Amniotic stem cell (primary cell): ENCODE data around the gene NREP.

Source experiments
- DNase-seq: peaks from one replicate; lab custom pipeline; 2025; lab: John Stamatoyannopoulos, UW

Gene NREP

GRCh38 chr5:111695991-111696390 lies 61.0 kb downstream of the NREP start:
- no peak for DNase-seq

GRCh38 chr5:111694133-111694532 lies 62.9 kb downstream of the NREP start:
- no peak for DNase-seq

- no peak for DNase-seq
These were observed 65.1 kb downstream of the NREP start for GRCh38 chr5:111691914-111692313.

- no peak for DNase-seq
These were observed 65.5 kb downstream of the NREP start for GRCh38 chr5:111691508-111691907.

GRCh38 chr5:111689357-111689935 lies 67.5 kb downstream of the NREP start:
- no peak for DNase-seq

- no peak for DNase-seq
These were observed 71.0 kb downstream of the NREP start for GRCh38 chr5:111685969-111686368.

- DNase-seq, result no peak
These were observed 74.4 kb downstream of the NREP start for GRCh38 chr5:111682641-111683040.

GRCh38 chr5:111682121-111682520 lies 74.9 kb downstream of the NREP start:
- no peak for DNase-seq

- no peak for DNase-seq
These were observed 75.4 kb downstream of the NREP start for GRCh38 chr5:111681414-111682120.

- DNase-seq, result peak; percentile 87
These were observed 76.1 kb downstream of the NREP start for GRCh38 chr5:111680737-111681413.

- DNase-seq, result no peak
These were observed 77.4 kb downstream of the NREP start for GRCh38 chr5:111679611-111680010.
